ENCODE measurements around the gene MDM2. TPM values are rescaled to one million over a fixed set of nuclear protein-coding genes. Genes with fewer than 3 reads are reported as not detected.

The MDM2 gene
- total RNA-seq = 100 to 1,000 TPM; 207 to 214 TPM

- Mint-ChIP-seq H3K4me3 (peak within 1 kb of the TSS; percentile 93), H3K4me1 (peaks cover 53% of the 10 kb centered on the region), H3K36me3 (ENCODE audit: low read depth) (peaks cover 39% of the 10 kb centered on the region), H3K27ac (peak within 1 kb of the TSS; percentile 100), H3K27me3 (no peaks in the 10 kb centered on the region), H3K9me3 (no peaks in the 10 kb centered on the region)
- peak; percentile 98 for DNase-seq
- ChIA-PET CTCF (interaction anchor here (0.7 to 2.4 kb wide), 20 partner anchors 8 to 517 kb away, joined by 3 to 25 read pairs (median 4); no protein-coding TSS in a partner anchor), POLR2A (interaction anchor here (0.7 kb wide), 1 partner anchor 9 kb away, joined by 4 read pairs; no protein-coding TSS in a partner anchor)
Measured at GRCh38 chr12:68807576-68808387, at the start of gene MDM2. Gene MDM2 (plus strand): TSS chr12:68808177. CDS start chr12:68808478, 301 bp downstream.

DNA sequence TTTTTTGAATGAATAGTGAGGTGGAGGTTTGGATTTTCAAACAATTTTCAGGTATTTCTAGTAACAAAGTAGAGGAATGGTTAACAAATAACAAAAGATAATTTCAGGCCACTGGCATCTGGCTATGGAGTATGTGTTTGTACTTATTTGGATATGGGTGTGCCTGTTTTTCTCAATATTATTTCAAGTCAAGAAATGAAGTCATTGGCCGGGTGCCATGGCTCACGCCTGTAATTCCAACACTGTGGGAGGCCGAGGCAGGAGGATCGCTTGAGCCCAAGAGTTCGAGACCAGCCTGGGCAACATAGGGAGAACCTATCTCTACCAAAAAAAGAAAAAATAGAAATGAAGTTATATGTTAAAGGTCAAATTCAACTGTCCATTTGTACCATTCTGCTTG, 48.1 kb upstream of the MDM2 start:
- Mint-ChIP-seq H3K4me3 (no peak overlapping the region), H3K4me1 (no peaks in the 10 kb centered on the region), H3K27me3 (no peaks in the 10 kb centered on the region), H3K9me3 (no peaks in the 10 kb centered on the region), H3K36me3 (ENCODE audit: low read depth) (peaks cover 49% of the 10 kb centered on the region), H3K27ac (no peak overlapping the region)
- DNase-seq = no peak
- ChIA-PET POLR2A (no interaction called here), CTCF (interaction anchor here (0.5 to 1.5 kb wide), 2 partner anchors 35 to 48 kb away, joined by 3 read pairs; partner anchors contain the start of gene MDM2)

DNA sequence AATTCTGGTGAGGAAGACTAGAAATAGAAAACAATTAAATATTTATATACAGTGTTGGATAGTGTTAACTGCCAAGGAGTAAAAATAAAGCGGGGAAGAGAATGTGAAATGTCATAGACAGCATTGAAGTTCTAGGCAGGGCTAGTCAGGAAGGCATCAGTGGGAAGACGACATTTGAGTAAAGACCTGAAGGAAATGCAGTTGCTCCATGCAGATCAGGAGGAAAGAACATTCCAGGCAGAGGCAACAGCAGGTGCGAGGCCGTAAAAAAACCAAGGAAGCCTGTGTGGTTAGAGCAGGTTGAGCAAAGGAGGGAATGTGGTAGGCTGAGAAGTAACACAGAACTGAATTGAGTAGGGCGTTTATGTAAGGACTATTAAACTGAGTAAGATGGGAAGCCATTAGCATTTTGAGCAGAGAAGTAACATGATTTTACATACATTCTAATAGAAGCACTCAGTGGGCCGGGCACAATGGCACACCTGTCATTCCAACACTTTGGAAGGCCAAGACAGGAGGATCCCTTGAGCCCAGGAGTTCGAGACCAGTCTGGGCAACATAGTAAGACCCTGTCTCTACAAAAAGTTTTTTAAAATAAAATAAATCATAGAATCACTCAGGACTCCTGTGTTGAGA, 47.1 kb upstream of the MDM2 start:
- no peak overlapping the region for H3K27ac Mint-ChIP-seq
- no peaks in the 10 kb centered on the region for H3K4me1 Mint-ChIP-seq
- H3K36me3 Mint-ChIP-seq (ENCODE audit: low read depth) = peaks cover 40% of the 10 kb centered on the region
- DNase-seq = no peak
- no peaks in the 10 kb centered on the region for H3K27me3 Mint-ChIP-seq
- no peak overlapping the region for H3K4me3 Mint-ChIP-seq
- H3K9me3 Mint-ChIP-seq = no peaks in the 10 kb centered on the region
- CTCF ChIA-PET = no interaction called here
- POLR2A ChIA-PET = no interaction called here

GRCh38 chr12:68761442-68761812, 46.5 kb upstream of the MDM2 start:
- H3K27ac Mint-ChIP-seq = no peak overlapping the region
- ChIA-PET POLR2A (no interaction called here), CTCF (no interaction called here)
- no peaks in the 10 kb centered on the region for H3K4me1 Mint-ChIP-seq
- no peaks in the 10 kb centered on the region for H3K27me3 Mint-ChIP-seq
- no peaks in the 10 kb centered on the region for H3K9me3 Mint-ChIP-seq
- DNase-seq = no peak
- no peak overlapping the region for H3K4me3 Mint-ChIP-seq
- H3K36me3 Mint-ChIP-seq (ENCODE audit: low read depth) = peaks cover 36% of the 10 kb centered on the region

- POLR2A ChIA-PET = no interaction called here
- H3K4me1 Mint-ChIP-seq = no peaks in the 10 kb centered on the region
- CTCF ChIA-PET = interaction anchor here (1.2 kb wide), 1 partner anchor 15 kb away, joined by 5 read pairs; no protein-coding TSS in a partner anchor
Measured at GRCh38 chr12:68761901-68762630, 45.9 kb upstream of the MDM2 start.

GRCh38 chr12:68762691-68763090, 45.3 kb upstream of the MDM2 start:
- no peaks in the 10 kb centered on the region for H3K27me3 Mint-ChIP-seq
- DNase-seq = no peak
- POLR2A ChIA-PET = interaction anchor here (0.6 kb wide), 1 partner anchor 23 kb away, joined by 7 read pairs; no protein-coding TSS in a partner anchor
- H3K36me3 Mint-ChIP-seq (ENCODE audit: low read depth) = peaks cover 37% of the 10 kb centered on the region
- H3K4me3 Mint-ChIP-seq = no peak overlapping the region
- H3K4me1 Mint-ChIP-seq = no peaks in the 10 kb centered on the region
- H3K9me3 Mint-ChIP-seq = no peaks in the 10 kb centered on the region
- H3K27ac Mint-ChIP-seq = no peak overlapping the region
- CTCF ChIA-PET = interaction anchor here (1.2 kb wide), 1 partner anchor 16 kb away, joined by 5 read pairs; no protein-coding TSS in a partner anchor

More at GRCh38 chr12:68761901-68762630, 45.9 kb upstream of the MDM2 start:
- Mint-ChIP-seq H3K27me3 (no peaks in the 10 kb centered on the region), H3K27ac (no peak overlapping the region), H3K9me3 (no peaks in the 10 kb centered on the region), H3K36me3 (ENCODE audit: low read depth) (peaks cover 38% of the 10 kb centered on the region), H3K4me3 (no peak overlapping the region)
- no peak for DNase-seq

DNA sequence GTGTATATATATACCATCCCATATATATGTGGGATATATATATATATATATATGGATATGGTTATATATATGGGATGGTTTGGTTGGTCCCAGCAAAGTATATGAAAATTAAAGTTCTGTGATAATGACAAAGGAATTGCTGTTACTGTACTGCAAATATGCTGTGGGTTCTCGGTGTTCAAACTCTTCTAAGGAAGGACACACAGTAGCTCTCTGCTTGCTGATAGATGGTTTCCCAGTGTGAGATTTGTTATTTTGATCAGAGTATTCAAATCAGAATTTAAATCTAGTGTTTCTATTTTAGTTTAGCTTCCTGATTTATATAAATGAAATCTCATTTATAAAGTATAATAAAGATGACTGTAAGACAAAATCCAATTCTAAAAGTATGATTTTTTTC, 42.3 kb upstream of the MDM2 start:
- Mint-ChIP-seq H3K4me3 (no peak overlapping the region), H3K4me1 (no peaks in the 10 kb centered on the region), H3K27me3 (no peaks in the 10 kb centered on the region), H3K36me3 (ENCODE audit: low read depth) (peaks cover 27% of the 10 kb centered on the region), H3K27ac (no peak overlapping the region), H3K9me3 (no peaks in the 10 kb centered on the region)
- ChIA-PET CTCF (interaction anchor here (0.8 to 1.1 kb wide), 2 partner anchors 64 to 436 kb away, joined by 3 read pairs; no protein-coding TSS in a partner anchor), POLR2A (no interaction called here)
- no peak for DNase-seq

DNA sequence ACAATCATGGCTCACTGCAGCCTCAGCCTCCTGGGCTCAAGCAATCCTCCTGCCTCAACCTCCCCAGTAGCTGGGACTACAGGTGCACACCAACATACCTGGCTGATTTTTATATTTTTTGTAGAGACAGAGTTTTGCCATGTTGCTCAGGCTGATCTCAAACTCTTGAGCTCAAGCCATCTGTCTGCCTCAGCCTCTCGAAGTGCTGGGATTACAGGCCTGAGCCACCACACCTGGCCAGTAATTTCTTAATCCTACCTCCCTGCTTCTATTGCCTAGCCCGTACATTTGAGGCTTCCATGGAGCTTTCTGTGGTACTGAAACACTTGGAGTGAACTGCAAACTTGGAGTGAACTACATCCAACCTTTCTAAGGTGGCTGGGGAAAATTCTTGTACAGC, 41.3 kb upstream of the MDM2 start:
- no peak overlapping the region for H3K4me3 Mint-ChIP-seq
- CTCF ChIA-PET = no interaction called here
- no peak overlapping the region for H3K27ac Mint-ChIP-seq
- H3K36me3 Mint-ChIP-seq (ENCODE audit: low read depth) = peaks cover 20% of the 10 kb centered on the region
- no peaks in the 10 kb centered on the region for H3K9me3 Mint-ChIP-seq
- POLR2A ChIA-PET = no interaction called here
- DNase-seq = no peak
- H3K27me3 Mint-ChIP-seq = no peaks in the 10 kb centered on the region
- H3K4me1 Mint-ChIP-seq = no peaks in the 10 kb centered on the region

- peaks cover under 1% of the 10 kb centered on the region for H3K4me1 Mint-ChIP-seq
- no peak overlapping the region for H3K27ac Mint-ChIP-seq
- ChIA-PET POLR2A (no interaction called here), CTCF (no interaction called here)
- H3K27me3 Mint-ChIP-seq = no peaks in the 10 kb centered on the region
- no peaks in the 10 kb centered on the region for H3K9me3 Mint-ChIP-seq
- no peak for DNase-seq
- peaks cover 17% of the 10 kb centered on the region for H3K36me3 Mint-ChIP-seq (ENCODE audit: low read depth)
- no peak overlapping the region for H3K4me3 Mint-ChIP-seq
Measured at GRCh38 chr12:68767191-68767590, 40.8 kb upstream of the MDM2 start.

DNA sequence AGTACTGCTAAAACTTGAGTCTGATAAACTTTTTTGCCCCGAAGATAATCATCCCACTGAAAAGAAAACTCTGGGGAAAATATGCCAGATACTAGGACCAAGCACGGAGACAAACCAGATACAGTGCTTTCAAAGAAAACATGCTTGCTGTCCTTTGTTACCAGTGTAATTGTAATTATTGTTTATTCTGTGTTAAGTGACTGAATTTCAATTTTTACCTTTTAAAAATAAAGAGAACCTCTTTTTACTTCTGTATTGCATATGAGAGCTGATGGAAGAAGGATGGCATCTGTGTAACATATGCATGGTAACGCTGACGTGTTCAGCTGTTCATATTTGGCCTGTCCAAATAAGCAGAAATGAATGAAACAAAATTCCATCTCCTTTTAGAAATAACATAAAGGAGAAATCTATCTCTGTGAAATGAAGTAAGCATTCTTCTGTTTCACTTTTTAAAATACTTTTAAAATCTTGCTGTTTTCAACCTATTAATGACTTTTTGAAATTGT, 39.5 kb upstream of the MDM2 start:
- ChIA-PET POLR2A (no interaction called here), CTCF (no interaction called here)
- no peaks in the 10 kb centered on the region for H3K27me3 Mint-ChIP-seq
- H3K27ac Mint-ChIP-seq = no peak overlapping the region
- H3K4me3 Mint-ChIP-seq = no peak overlapping the region
- DNase-seq = no peak
- peaks cover 13% of the 10 kb centered on the region for H3K4me1 Mint-ChIP-seq
- H3K9me3 Mint-ChIP-seq = no peaks in the 10 kb centered on the region
- H3K36me3 Mint-ChIP-seq (ENCODE audit: low read depth) = peaks cover 12% of the 10 kb centered on the region

GRCh38 chr12:68769941-68770340, 38.0 kb upstream of the MDM2 start:
- H3K9me3 Mint-ChIP-seq = no peaks in the 10 kb centered on the region

DNA sequence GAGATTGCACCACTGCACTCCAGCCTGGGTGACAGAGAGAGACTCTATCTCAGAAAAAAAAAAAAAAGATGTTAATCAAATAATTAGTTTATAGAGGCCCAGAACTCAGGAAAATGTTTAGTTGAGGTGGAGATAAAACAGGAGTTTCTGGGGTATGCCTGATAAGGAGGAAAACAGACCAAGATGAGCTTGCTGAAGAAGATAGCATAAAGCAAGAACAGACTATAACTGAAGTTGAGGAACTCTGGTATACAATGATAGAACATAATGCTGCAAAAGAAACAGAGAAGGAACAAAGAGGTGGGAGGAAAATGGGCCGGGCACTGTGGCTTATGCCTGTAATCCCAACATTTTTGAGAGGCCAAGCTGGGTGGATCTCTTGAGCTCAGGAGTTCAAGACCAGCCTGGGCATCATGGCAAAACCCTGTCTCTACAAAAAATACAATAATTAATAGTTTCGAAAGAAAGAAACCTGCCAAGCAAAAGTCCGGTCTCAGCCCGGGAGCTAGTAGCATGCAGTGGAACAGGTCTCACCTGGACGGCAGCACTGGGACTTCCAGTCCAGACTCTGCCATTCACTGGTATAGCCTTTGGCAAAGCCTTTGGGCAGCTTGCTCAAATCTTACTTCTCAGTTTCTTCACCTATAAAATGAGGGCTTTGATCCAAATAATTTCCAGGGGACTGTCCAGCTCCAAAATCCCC, 36.6 kb upstream of the MDM2 start:
- H3K27ac Mint-ChIP-seq = no peak overlapping the region
- no peak for DNase-seq
- H3K4me3 Mint-ChIP-seq = no peak overlapping the region
- H3K36me3 Mint-ChIP-seq (ENCODE audit: low read depth) = peaks cover 4% of the 10 kb centered on the region
- CTCF ChIA-PET = interaction anchor here (0.6 to 1.1 kb wide), 3 partner anchors 11 to 58 kb away, joined by 3 to 6 read pairs (median 3); no protein-coding TSS in a partner anchor
- peaks cover 19% of the 10 kb centered on the region for H3K4me1 Mint-ChIP-seq
- H3K27me3 Mint-ChIP-seq = no peaks in the 10 kb centered on the region
- POLR2A ChIA-PET = no interaction called here
- H3K9me3 Mint-ChIP-seq = no peaks in the 10 kb centered on the region

More at GRCh38 chr12:68769941-68770340, 38.0 kb upstream of the MDM2 start:
- peaks cover 4% of the 10 kb centered on the region for H3K36me3 Mint-ChIP-seq (ENCODE audit: low read depth)
- no peak overlapping the region for H3K4me3 Mint-ChIP-seq
- H3K27me3 Mint-ChIP-seq = no peaks in the 10 kb centered on the region
- POLR2A ChIA-PET = no interaction called here
- H3K4me1 Mint-ChIP-seq = peaks cover 19% of the 10 kb centered on the region
- CTCF ChIA-PET = interaction anchor here (0.6 kb wide), 1 partner anchor 102 kb away, joined by 3 read pairs; no protein-coding TSS in a partner anchor
- no peak overlapping the region for H3K27ac Mint-ChIP-seq
- DNase-seq = no peak
